Cardiac muscle cell (in vitro differentiated cells and primary cell): ENCODE measurements around the gene SMARCAD1. TPM values are rescaled to one million over a fixed set of nuclear protein-coding genes. Genes with fewer than 3 reads are reported as not detected.

Experiments used
- DNase-seq, 2 donors: peaks; one replicate each; pipeline versions ENCODE4 v3.0.0 to v3.0.0-alpha.2; 2010 to 2017; ENCODE audit warnings: low read depth in 1 of 2, low spot score in 1 of 2
- H3K27ac ChIP-seq: fragments of 200-600 bp; sonication (generic); 2 replicates; pipeline ENCODE4 v1.5.1; 2016
- H3K27me3 ChIP-seq: fragments of 200-600 bp; sonication (generic); 2 replicates; pipeline ENCODE4 v1.6.0; 2016; ENCODE audit warnings: control low read depth
- H3K36me3 ChIP-seq: fragments of 200-600 bp; sonication (generic); 2 replicates; pipeline ENCODE4 v1.5.1; 2016; ENCODE audit warnings: control low read depth
- H3K4me1 ChIP-seq: fragments of 200-600 bp; sonication (generic); 2 replicates; pipeline ENCODE4 v1.8.1; 2017; ENCODE audit warnings: low read depth, mild to moderate bottlenecking, mixed run types
- H3K4me3 ChIP-seq: fragments of 200-600 bp; sonication (generic); 2 replicates; pipeline ENCODE4 v1.5.1; 2016; ENCODE audit warnings: mild to moderate bottlenecking
- H3K9me3 ChIP-seq: fragments of 200-600 bp; sonication (generic); 2 replicates; pipeline ENCODE4 v1.5.1; 2017; ENCODE audit warnings: low read depth, mild to moderate bottlenecking, control low read depth
- CTCF ChIP-seq: IDR thresholded peaks from 2 replicates; pipeline ENCODE4 v1.5.1; 2012; ENCODE audit warnings: low read depth, mild to moderate bottlenecking, low read length
- polyA plus RNA-seq: library from polyadenylated mRNA; unstranded; fragments of >200 nt; fragmentation: Nextera tagmentation; extraction: Ambion mirVana; gene quantifications from 2 replicates; pipeline ENCODE4 v1.2.1, GENCODE V29; 2016
- total RNA-seq: library from RNA; depleted of rRNA; stranded (reverse); fragments of >200 nt; gene quantifications from 2 replicates; pipeline ENCODE4 v1.2.3, GENCODE V29; 2016

SMARCAD1 gene
- total and polyA plus RNA-seq, 2 experiments from 2014 or later, result 19.4 to 20.6 TPM

- no peaks in the 10 kb centered on the region for H3K36me3 ChIP-seq
- H3K4me3 ChIP-seq, result no peak overlapping the region
- DNase-seq, result peak in 1 of 2 donors; percentile 27
- peak overlapping the region; percentile 73 for H3K27ac ChIP-seq
- no peaks in the 10 kb centered on the region for H3K9me3 ChIP-seq
- H3K4me1 ChIP-seq, result no peaks in the 10 kb centered on the region
- no peak for TF ChIP-seq CTCF
- no peaks in the 10 kb centered on the region for H3K27me3 ChIP-seq
Observed at GRCh38 chr4:94168321-94168720, 39.3 kb upstream of the SMARCAD1 start.

GRCh38 chr4:94169803-94170372 lies 37.8 kb upstream of the SMARCAD1 start:
- TF ChIP-seq CTCF, result no peak
- H3K27me3 ChIP-seq, result no peaks in the 10 kb centered on the region
- H3K36me3 ChIP-seq, result no peaks in the 10 kb centered on the region
- H3K4me3 ChIP-seq, result no peak overlapping the region
- peaks cover under 1% of the 10 kb centered on the region for H3K4me1 ChIP-seq
- no peak overlapping the region for H3K27ac ChIP-seq
- H3K9me3 ChIP-seq, result no peaks in the 10 kb centered on the region
- no peak for DNase-seq

GRCh38 chr4:94171616-94172015 lies 36.0 kb upstream of the SMARCAD1 start:
- H3K27ac ChIP-seq, result no peak overlapping the region
- H3K9me3 ChIP-seq, result no peaks in the 10 kb centered on the region
- no peak for DNase-seq
- no peaks in the 10 kb centered on the region for H3K27me3 ChIP-seq
- peaks cover 12% of the 10 kb centered on the region for H3K4me1 ChIP-seq
- no peak overlapping the region for H3K4me3 ChIP-seq
- TF ChIP-seq CTCF, result peak; percentile 23
- H3K36me3 ChIP-seq, result no peaks in the 10 kb centered on the region

GRCh38 chr4:94175553-94176261 lies 32.0 kb upstream of the SMARCAD1 start:
- H3K27me3 ChIP-seq, result no peaks in the 10 kb centered on the region
- no peaks in the 10 kb centered on the region for H3K9me3 ChIP-seq
- TF ChIP-seq CTCF, result no peak
- H3K4me1 ChIP-seq, result peaks cover 12% of the 10 kb centered on the region
- H3K36me3 ChIP-seq, result no peaks in the 10 kb centered on the region
- DNase-seq, result peak in 1 of 2 donors; percentile 1
- no peak overlapping the region for H3K4me3 ChIP-seq
- no peak overlapping the region for H3K27ac ChIP-seq

- H3K9me3 ChIP-seq, result no peaks in the 10 kb centered on the region
- H3K4me1 ChIP-seq, result peaks cover 12% of the 10 kb centered on the region
- H3K4me3 ChIP-seq, result no peak overlapping the region
- no peaks in the 10 kb centered on the region for H3K27me3 ChIP-seq
- TF ChIP-seq CTCF, result no peak
- H3K36me3 ChIP-seq, result no peaks in the 10 kb centered on the region
- DNase-seq, result no peak
- H3K27ac ChIP-seq, result no peak overlapping the region
Observed at GRCh38 chr4:94177822-94178221, 29.8 kb upstream of the SMARCAD1 start.
